Left cardiac atrium (tissue), 4 donors: ENCODE results near the gene ETV6. TPM values are rescaled to one million over a fixed set of nuclear protein-coding genes. Genes with fewer than 3 reads are reported as not detected.
A peak's percentile ranks its signal among the peaks of the same experiment; 100 is the strongest.

Source experiments
- ATAC-seq, 2 donors: fragments of 200-7000 bp; cut with Tn5 transposase; one replicate each; pipeline ENCODE4 v1.9.1; 2020; ENCODE audit warnings: mild to moderate bottlenecking in 2 of 2, moderate library complexity in 2 of 2
- DNase-seq: peaks from one replicate; pipeline ENCODE4 v3.0.0-alpha.2; 2020
- intact Hi-C, 2 donors: fragments of 100-400 bp; cut with DNase I; formaldehyde crosslinking; loops; one replicate each; pipeline versions ENCODE4 v1.14.1 to v1.15.1; 2022 to 2023
- total RNA-seq, 2 donors: library from RNA; stranded (reverse); fragmentation: NEBNext Ultra II Directional; extraction: Animal tissue kit (Norgen Biotek cat#: 25700); gene quantifications; one replicate each; pipeline ENCODE4 v1.2.1, GENCODE V29; 2021
- donor health status: DM: no; HTN: yes; CAD: no.
- donor health status: DM: no; HTN: yes; CAD: no; lungs with severe emphysema.
- donor health status: DM: yes; HTN: yes; CAD: no.
- donor health status: Dilated cardiomyopathy.

ETV6 gene
- total RNA-seq, 2 donors from 2014 or later = 12.1 to 20.2 TPM

DNA sequence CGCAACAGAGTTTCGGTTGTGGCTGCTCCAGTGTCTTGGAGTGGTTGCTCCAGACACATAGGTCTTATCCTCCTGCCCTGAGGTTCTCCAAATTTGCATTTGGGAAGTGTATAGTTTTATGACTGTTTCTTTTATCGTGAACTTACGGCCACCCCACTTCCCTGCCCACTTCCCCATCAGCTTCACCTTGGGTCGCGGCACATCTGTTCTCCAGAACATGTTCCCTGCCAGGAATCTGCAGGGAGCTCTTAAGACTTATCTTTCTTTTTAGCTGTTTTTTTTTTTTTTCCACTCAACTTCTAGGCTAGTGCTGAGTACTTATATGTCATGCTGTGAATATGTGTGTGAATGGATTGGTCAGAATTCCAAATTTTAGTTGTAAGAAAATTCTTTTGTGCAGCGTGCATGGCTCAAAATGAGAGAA lies 75.4 kb downstream of the ETV6 start:
- intact Hi-C loops = no loop called here
- DNase-seq (peak; percentile 56), ATAC-seq (peak; percentile 27 to 54)

DNA sequence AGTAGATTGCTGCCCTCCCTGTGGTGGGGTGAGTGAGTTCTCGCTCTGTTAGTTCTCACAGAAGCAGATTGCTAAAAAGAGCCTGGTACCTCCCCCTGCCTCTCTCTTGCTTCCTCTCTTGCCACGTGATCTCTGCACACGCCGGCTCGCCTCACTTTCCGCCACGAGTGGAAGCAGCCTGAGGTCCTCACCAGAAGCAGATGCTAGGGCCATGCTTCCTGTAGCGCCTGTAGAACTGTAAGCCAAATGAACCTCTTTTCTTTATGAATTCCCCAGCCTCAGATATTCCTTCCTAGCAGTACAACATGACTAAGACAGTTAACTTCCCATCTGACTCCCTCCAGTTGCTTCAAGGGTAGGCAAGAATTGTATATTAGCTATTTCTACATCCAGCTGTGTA lies 76.2 kb downstream of the ETV6 start:
- intact Hi-C loops = no loop called here
- DNase-seq (no peak), ATAC-seq (no peak)

DNA sequence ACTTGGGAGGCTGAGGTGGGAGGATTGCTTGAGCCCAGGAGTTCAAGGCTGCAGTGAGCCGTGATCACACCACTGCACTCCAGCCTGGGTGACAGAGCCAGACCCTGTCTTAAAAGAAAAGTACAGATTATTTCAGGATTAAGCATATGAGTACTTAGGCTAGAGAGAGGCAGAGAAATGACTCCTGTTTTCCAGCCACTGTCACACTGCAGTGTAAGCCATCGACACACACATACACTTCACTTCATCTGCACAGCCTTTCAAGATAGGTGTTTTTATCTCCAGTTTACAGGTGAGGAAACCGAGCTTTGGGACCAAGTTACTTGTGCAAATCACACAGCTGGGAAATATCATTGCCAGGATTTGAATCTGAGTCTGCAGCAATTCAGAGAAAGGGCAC lies 77.2 kb downstream of the ETV6 start:
- DNase-seq (no peak), ATAC-seq (no peak)
- intact Hi-C loops = no loop called here

DNA sequence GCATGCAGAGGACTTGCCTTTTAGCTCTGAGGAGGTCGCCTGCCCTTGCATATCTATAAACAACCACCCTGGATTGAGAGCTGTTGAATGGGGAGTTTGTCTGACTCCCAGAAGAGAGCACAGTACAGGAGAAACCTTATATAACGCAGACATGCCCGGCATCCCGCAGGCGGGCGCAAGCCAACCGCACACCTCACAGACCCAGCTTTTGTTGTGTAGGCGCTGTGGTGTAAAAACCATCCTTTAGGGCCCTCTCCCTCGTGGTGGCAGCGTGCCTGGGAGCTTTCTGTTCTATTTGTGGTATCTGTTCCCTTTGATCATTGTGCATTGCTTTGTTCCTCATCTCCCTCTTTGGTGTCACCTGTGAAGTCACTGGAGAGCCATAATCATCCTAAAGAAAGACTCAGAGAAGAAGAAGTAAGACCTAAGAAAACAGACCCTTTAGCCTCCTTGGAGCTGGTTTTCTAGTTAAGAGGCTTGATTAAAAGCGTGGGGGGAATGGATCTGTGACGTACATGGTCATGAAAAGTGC lies 77.7 kb downstream of the ETV6 start:
- no peak for ATAC-seq
- no peak for DNase-seq
- intact Hi-C loops = no loop called here

DNA sequence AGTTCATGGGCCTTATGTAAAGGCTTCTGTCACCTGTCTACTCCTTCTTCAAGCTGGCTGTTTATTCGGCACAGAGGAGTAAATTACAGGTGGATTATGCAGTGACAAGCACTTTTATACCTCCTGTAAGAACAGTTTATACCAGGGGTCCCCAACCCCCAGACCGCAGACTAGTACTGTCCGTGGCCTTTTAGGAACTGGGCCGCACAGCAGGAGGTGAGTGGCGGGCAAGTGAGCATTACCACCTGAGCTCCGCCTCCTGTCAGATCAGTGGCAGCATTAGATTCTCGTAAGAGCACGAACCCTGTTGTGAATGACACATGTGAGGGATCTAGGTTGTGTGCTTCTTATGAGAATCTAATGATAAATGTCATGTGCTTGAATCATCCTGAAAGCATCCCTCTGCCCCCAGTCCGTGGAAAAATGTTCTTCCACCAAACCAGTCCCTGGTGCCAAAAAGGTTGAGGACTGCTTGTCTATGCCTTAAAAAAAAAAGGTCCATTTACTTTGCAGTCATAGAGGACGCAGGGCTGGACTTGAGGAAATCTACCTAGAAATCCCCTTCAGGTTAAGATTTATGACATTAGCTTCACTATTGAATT lies 78.8 kb downstream of the ETV6 start:
- intact Hi-C loops = no loop called here
- ATAC-seq (no peak), DNase-seq (no peak)

DNA sequence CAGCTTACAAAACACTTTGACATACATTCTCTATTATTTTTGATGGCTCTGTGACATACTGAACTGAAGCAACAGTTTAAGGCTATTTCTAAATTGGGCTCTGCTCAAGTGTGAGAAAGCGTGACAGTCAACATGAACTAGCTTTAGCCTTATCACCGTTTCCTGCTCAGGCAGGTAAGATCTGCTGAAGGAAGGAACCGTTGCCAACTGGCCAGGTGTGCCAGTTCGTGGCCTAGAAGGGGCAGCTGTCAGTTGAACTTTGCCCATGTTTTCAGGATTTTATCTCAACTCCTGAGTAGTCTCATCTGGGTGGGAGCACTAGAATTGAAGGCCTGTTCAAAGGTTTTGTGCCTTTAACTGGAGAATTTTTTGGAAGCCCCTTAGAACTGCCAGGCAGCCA lies 79.5 kb downstream of the ETV6 start:
- ATAC-seq (no peak), DNase-seq (no peak)
- intact Hi-C loops = no loop called here

DNA sequence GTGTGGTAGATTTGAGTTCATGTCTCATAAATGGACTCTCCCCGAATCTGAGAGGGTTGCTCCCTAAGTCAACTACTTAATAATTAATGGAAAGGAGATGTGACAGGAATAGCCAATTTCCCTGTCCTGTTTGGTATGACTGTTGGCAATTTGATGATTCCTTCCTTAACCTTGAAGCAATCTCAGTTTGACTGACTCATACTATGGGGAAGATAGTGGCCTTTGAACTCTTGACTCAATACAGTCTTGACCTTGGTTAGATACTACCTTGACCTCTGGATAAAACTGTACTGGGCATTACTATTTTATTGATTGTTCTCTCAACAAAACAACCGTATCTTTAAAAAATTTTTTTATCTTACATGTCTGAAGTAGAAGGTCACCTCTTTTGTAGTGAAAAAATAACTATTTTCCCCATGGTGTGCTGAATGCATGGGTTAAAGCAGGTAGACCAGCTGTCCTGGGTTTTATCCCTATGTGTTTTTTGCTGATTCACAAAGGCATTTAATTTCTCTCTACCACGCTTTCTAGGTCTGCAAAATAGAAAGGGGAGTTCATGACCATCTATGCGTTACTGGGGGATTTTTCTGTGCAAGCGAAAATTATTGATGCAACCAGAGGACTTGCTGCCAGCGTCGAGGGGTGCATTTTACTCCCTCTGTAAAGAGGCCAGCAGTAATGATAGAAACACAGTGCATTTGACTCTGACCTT lies 80.1 kb downstream of the ETV6 start:
- ATAC-seq (no peak), DNase-seq (no peak)
- intact Hi-C loops = no loop called here

DNA sequence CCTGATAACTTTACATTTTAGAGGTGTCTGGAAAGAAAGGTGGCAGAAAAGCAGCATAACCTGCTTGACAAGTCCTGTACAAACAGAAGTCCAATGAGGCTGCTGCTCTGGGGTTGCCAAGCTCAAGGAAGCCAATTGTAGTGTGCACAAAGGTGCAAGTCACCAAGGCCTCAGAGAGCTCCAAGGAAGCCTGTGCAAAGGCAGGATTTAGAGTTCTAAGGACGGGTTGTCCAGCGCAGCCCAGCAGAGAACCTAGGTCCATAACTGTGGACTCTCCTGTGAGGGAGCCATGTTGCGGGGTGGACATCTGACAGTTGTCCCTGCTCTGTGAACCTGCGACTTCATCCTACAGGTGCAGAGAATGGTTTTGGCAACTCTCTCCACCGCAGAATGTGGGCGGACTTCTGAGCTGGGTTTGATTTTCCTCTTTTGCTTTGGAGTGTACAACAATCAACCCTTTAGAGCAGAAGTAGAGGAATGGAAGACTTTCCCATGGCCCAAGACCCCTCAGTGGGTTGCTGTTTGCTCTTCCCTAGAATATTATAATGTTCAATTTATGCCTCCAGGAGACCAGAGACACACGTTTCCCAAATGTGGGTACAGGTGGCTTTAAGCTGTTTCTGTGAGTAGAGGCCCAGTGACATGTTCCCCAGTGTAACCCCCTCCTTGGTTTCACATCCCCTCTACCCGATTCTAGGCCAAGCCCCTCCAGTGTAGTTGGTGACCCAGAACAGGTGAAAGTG lies 81.0 kb downstream of the ETV6 start:
- ATAC-seq (no peak), DNase-seq (no peak)
- intact Hi-C loops = no loop called here

DNA sequence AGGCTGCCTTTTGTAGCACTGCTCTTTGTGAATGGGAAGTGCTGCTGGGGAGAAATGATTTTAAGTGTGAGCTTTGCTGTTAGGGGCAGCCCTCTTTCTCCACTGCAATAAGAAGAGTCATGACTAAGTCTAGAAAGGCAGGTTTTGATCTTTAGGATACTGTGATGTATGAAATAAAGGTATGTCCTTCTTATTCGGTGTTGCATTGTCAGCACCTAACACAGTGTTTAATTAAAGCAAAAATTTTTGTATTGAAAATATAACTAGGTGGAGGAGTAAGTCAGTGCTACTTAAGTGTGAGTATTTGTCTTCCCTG lies 81.5 kb downstream of the ETV6 start:
- intact Hi-C loops = no loop called here
- DNase-seq (no peak), ATAC-seq (no peak)

DNA sequence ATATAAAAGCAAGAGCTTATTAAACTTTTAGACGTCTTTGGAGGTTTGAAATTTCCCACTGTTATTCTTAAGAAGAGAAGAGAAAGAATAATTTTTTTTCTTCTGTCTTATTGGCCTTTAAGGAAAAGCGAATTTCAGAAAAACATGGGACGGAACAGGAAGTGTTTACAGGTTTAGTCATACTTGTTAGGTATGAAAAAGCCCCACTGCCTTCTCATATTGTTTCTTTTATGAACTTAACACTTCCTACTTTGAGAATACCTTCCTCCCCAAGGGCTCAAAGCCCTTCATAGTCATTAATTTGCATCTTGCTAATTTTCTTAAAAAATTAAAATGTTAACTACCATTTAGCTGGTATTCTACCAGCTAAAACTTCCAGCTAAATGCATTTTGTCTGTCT lies 82.0 kb downstream of the ETV6 start:
- no peak for ATAC-seq
- no peak for DNase-seq
- intact Hi-C loops = no loop called here

DNA sequence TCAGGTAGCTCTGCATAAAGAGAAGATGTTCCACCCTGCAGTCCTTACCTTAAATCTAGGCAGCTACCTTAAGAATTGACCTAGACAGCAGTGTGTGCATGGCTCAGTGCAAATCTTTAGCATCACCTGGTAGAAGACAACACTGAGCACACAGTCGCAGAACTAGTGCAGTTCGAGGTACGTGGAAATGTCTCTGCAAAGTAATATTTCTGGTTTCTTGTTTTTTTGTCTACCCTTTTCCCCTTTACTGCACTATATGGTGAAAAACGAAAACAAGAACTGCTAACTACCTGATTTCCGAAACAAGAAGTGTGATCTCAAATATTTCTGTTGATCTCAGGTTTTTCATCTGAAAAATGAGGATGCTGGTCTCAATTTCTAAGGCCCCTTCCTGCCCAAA lies 82.5 kb downstream of the ETV6 start:
- DNase-seq = no peak
- intact Hi-C loops = no loop called here

DNA sequence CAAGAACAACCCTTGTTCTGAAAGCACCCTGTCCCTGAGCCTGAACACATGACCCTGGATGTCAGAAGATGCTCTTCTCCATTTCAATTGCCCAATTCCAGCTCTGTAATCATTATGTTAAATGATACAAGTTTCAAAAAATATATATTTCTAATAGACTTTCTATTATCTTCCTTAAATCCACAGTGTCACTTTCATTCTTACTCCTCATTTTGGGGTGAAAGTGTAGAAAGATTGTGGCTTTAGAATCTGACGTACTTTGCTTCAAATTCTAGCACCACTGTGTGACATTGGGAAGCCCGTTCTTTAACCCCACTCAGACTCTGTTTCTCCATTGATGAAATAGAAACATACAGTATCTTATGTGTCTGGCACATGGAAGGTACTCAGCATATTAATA lies 83.2 kb downstream of the ETV6 start:
- no peak for DNase-seq
- intact Hi-C loops = no loop called here
- ATAC-seq = no peak

More for the DNA sequence above, 82.5 kb downstream of the ETV6 start:
- no peak for ATAC-seq

DNA sequence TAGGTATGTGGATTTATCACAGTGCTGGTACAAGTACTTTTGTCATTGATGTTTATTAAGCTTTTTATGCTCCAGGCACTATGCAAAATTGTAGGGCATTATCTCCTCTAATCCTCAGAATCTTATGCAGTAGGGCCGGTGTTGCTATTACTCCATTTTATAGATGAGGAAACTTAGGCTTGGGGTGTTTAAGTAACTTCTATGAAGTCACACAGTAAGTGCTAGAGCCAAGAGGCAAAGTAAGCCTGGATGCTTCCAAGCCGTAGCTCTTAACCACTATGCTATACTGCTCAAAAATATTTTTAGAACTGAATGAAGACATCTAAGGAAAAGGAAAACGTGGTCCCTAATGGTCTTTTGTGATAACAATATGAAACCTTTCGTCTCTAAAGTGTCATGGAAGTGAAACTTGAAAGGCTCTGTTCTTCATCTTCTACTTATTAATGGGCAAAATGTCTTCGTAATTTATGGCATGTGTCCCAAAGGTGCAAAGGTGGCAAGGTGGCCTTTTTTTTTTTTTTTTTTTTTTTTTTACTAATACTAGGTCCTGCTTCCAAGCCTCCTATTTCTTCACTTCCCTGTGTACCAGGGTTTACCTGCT lies 85.2 kb downstream of the ETV6 start:
- ATAC-seq = no peak
- intact Hi-C loops = no loop called here
- no peak for DNase-seq

DNA sequence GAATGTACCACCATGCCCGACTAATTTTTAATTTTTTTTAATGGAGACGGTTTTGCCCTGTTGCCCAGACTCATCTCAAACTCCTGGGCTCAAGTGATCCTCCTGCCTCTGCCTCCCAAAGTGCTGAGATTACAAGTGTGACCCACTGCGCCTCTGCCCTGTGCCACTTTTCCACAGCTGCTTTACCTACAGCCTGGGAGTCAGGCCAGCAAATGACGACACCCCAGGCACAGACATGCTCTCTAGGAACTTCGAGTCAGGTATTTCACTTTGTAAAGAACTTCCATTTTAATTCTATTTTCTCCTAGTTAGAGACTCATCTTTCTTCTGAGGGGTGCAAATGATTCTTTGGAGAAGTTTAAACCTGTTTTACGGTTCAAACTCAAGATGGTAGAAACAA lies 89.0 kb downstream of the ETV6 start:
- intact Hi-C loops = no loop called here
- ATAC-seq (no peak), DNase-seq (no peak)

DNA sequence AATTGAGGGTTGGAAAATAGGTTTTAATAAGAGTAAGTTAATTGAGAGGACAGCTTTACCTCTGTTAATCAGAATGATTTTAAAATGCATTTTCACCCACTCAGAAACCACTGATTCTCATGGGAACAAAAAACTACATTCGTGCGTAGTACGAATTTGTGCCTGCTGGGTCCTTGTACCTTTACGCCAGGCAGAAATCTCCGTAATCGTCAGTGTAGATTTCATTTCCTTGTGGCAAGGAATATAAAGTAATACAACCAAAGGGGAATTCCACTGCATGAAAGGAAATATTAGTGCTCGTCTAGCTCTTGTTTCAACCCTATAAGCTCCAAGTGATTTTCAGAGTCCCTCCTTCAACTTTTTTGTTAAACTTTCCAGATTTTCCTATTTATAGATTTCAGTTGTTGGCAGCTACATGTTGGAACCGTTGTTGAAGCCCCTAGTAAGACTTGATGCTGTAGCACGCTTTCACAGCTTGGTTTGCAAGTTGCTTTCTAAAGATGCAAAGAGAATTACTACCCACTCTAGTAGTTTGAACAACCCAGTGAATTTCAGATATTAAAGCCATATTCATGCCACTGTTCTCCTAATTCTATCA lies 90.6 kb downstream of the ETV6 start:
- intact Hi-C loops = no loop called here
- ATAC-seq = no peak
- DNase-seq = no peak

DNA sequence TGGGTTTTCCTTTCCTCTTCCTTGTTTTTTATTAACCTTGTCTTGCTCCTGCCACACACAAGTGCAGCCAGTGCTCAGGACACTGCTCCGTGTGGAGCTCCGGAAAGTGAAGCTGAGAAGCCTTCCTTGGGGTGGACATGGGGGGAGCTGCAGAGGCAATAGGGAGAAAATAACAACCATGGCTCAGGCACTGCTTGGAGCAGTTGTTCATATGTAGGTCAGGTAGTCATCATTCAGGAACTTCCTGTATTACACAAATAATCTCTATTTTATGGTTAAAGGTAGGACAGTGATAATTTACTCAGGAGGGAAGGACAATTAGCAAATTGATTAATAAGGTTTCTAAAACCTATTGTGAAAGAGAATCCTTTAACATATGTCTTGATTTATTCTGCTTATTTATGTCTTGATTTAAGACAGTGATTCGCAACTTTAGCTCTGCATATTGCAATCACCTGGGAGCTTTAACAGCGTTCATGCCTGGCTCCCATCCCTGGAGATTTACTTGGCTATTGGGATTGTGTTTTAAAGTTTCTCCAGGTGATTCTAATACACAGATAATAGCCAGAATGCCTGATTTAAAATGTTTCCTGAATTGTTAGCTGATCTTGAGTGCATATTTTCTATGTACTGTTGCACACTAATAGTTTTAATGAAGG lies 92.1 kb downstream of the ETV6 start:
- no peak for DNase-seq
- ATAC-seq = no peak
- intact Hi-C loops = no loop called here

DNA sequence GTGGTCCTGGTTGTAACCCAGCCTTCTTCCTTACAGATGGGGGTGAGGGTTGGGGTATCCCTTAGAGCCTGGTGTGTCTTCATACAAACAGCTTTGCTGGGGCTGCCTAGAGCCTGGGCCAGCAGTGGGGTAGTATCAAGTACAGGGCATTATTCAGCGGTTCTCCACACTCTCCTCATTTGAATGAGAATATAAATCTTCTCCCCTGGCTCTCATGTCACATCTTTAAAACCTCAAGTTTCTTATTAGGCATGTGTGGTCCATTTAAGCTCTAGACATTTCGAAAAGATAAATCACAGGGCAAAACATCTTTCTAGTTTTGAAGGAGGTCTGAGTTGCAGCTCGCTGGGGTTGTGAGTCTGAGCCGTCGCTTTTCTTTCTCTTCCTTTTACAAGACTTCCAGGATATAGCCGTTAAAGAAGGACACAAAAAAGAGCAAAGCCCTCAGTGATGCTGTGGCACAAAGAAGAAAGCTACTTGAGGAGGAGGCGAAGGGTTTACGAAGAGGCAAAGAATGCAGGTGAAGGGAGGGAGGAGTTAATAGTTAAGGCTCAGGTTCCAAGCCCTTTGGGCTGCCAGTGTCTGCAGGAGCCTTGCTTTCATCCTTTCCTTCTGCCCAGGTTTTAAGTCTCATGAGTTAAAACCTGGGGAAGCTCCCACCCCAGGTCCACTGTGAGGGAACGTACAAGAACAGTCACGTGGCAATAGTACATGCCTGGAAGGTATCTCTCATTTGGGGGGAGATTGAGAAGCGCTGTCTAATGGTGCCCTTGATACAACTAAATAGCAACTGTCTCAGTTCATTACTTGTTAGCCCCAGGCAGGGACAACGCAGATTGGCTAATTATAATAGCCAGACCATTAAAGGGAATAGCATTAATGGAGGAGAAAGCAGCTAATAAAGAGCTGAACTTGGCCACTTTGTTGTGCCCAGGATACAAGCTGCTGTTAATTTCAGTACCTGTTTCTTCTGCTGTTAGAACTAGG lies 94.2 kb downstream of the ETV6 start:
- intact Hi-C loops = no loop called here
- no peak for ATAC-seq

DNA sequence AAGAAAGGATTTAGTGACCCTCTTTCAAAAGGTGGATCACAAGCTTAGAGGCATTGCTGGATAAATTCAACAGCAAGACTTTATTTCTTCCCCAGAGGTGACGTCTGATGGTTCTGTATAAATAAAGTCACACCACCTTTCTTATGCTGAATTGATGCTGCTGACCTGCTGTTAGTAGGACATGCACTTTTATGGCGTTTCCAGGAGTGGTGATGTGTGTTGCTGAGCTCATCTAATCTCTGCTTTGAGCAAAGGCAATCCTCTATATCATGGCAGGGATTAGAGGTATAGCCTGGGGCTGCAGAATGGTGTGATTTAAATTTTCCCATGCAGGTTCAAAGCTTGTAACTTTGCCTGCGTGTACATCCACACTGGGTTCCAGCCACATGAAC lies 94.9 kb downstream of the ETV6 start:
- DNase-seq (no peak), ATAC-seq (no peak)
- intact Hi-C loops = no loop called here

More for the DNA sequence above, 94.2 kb downstream of the ETV6 start:
- DNase-seq = no peak
